SIG-M5 treated with dmso at 0.1 percent for 504 hours (cell line): ENCODE results near the gene ZBED6.
"Not testable (repeated sequence)": the region's sequence is repeated elsewhere in the genome, so short reads cannot be mapped to it uniquely, and the experiment has no call there.

Experiments
- DNase-seq: peaks from one replicate; lab custom pipeline; 2025; ENCODE audit not compliant: unreplicated experiment; lab: John Stamatoyannopoulos, UW

Gene ZBED6, protein sequence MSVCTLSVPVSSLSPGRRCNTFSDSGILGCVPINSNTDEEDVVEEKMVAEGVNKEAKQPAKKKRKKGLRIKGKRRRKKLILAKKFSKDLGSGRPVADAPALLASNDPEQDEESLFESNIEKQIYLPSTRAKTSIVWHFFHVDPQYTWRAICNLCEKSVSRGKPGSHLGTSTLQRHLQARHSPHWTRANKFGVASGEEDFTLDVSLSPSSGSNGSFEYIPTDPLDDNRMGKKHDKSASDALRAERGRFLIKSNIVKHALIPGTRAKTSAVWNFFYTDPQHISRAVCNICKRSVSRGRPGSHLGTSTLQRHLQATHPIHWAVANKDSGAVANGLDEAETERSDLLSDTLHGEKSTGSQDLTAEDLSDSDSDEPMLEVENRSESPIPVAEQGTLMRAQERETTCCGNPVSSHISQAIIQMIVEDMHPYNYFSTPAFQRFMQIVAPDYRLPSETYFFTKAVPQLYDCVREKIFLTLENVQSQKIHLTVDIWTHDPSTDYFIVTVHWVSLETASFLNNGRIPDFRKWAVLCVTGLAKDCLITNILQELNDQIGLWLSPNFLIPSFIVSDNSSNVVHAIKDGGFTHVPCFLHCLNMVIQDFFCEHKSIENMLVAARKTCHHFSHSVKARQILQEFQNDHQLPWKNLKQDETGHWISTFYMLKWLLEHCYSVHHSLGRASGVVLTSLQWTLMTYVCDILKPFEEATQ (N-terminal part only)

GRCh38 chr1:203795441-203796235 lies at the start of gene ZBED6, which contains the start of gene ZC3H11A:
Gene ZBED6 (plus strand): TSS chr1:203795623. CDS start chr1:203797523, 1,900 bp downstream.
Gene ZC3H11A (plus strand): TSS chr1:203795623. CDS start chr1:203817071, 21,448 bp downstream.
- peak; percentile 99 for DNase-seq

DNA sequence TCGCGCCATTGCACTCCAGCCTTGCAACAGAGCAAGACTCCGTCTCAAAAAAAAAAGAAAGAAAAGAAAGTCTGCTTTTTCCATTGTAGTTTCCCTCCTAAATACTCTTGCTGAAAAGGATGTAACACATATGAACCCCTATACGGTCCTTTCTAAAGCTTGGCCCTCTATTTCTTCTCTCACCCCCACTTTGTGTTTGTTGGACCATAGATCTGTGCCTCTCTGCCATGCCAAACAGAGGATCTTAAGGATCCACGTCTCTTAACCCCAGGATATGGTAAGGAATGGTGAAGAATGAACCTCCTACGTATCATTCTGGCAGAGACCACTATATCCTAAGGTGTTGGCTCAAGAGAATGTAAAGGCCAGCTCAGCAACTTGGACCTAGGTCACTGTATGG lies 49.1 kb upstream of the ZBED6 start:
- no peak for DNase-seq

GRCh38 chr1:203751051-203751450 lies 44.4 kb upstream of the ZBED6 start:
- DNase-seq, result no peak

GRCh38 chr1:203751618-203752361 lies 43.6 kb upstream of the ZBED6 start:
- not testable (repeated sequence) for DNase-seq

GRCh38 chr1:203754455-203754864 lies 41.0 kb upstream of the ZBED6 start:
- DNase-seq, result no peak

- no peak for DNase-seq
Observed at GRCh38 chr1:203756036-203756435, 39.4 kb upstream of the ZBED6 start.

- not testable (repeated sequence) for DNase-seq
Observed at GRCh38 chr1:203758749-203759148, 36.7 kb upstream of the ZBED6 start.

- no peak for DNase-seq
Observed at GRCh38 chr1:203760506-203760905, 34.9 kb upstream of the ZBED6 start.

GRCh38 chr1:203761958-203762357 lies 33.5 kb upstream of the ZBED6 start:
- not testable (repeated sequence) for DNase-seq

- DNase-seq, result no peak
Observed at GRCh38 chr1:203763505-203763904, 31.9 kb upstream of the ZBED6 start.

- no peak for DNase-seq
Observed at GRCh38 chr1:203764105-203765028, 31.1 kb upstream of the ZBED6 start.

DNA sequence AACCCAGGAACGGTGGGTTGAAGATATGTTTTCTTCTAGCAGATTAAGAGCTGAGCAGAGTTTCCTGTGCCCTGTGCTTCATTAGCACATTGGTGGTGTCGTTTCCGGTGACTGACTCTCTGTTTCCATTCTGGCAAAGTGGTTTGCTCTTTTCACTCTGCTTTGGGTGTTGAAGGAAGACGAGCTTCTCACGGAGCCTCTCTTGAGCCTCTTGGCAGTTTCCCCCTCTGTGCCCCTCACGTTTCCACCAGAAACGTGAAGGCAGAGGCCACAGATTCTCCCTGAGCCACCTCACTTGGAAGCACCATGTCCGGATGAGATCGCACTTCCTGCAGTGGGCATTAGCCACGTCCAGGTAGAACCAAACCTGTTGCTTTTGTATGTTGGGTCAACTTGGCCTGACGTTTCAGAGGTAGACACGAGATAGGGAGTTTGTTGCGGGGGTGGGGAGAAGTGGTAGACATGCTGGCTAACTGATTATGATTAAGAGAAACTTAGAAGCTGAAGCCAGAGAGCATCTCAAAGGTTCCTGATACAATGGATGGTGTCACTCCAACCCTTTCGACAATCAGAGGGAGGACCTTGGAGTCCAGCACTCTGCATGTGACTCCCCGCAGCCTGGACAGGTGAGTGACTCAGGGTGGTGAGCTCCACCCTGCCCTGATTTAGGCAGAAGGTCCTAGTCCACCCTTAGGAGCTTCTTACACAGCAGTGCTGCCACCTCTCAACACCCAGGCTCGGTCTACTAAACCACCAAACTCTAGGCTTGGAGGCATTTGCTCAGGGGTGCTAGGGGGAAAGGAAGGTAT lies 30.2 kb upstream of the ZBED6 start, which contains the start of gene LAX1:
Gene LAX1 (plus strand): TSS at position 155 of the 809 bp plus-strand sequence. CDS start 383 bp downstream, at position 538.
- DNase-seq, result no peak

- no peak for DNase-seq
Observed at GRCh38 chr1:203768256-203768655, 27.2 kb upstream of the ZBED6 start.

DNA sequence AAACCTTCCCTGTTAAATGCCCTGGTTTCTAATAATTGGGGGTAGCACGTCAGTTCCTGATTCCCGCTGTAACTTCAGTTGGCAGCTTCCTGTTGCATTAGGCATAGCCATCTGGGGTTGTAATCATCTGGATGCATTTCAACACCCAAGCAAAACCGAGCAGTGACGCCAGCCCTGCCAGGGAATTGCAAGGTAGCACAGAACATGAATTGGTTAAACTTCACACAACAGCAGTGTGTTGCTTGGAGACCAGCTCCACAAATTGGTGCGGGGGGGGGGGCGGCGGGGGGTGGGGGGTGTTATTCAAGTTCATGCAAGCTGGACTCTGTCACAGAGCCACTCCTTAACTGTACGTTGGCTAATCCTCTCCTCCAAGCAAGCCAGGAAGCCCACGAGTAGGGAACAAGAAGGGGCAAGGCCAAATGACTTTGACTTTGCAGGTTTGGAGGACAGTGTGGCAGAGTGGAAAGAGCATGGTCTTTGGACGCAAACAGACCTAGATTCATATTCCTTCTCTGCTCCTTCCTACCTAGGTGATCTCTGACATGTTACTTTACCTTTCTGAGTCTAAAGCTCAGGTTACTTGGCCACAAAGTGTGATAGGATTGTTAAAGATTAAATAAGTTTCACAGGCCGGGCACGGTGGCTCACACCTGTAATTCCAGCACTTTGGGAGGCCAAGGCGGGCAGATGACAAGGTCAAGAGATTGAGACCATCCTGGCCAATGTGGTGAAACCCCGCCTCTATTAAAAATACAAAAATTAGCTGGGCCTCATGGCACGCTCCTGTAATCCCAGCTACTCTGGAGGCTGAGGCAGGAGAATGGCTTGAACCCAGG lies 25.7 kb upstream of the ZBED6 start:
- peak; percentile 97 for DNase-seq

GRCh38 chr1:203771901-203772301 lies 23.5 kb upstream of the ZBED6 start:
- DNase-seq, result no peak

- no peak for DNase-seq
Observed at GRCh38 chr1:203772836-203773235, 22.6 kb upstream of the ZBED6 start.

GRCh38 chr1:203776636-203777035 lies 18.8 kb upstream of the ZBED6 start:
- DNase-seq, result no peak

DNA sequence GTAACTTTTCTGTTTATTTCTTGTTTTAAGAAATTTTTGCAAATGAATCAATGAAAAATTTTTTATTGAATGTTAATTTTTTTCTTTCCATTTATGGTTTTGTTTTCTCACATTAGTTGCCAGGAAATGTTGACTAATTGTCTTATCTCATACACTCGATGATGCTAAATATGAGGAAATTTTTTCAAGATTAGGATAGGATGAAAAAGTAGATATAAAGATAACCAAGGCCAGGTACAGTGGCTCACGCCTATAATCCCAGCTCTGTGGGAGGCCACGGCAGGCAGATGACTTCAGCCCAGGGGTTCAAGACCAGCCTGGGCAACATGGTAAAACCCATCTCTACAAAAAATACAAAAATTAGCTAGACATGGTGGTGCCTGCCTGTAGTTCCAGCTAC lies 17.8 kb upstream of the ZBED6 start:
- DNase-seq, result no peak
